WTC11 (cell line): Measurements from ENCODE around the gene AKTIP. TPM values are rescaled to one million over a fixed set of nuclear protein-coding genes. Genes with fewer than 3 reads are reported as not detected.
A peak's percentile ranks its signal among the peaks of the same experiment; 100 is the strongest.

Source experiments
- ATAC-seq: fragments of 200-7000 bp; cut with Tn5 transposase; 2 replicates; pipeline ENCODE4 v1.10.0; 2021; ENCODE audit warnings: mild to moderate bottlenecking, moderate library complexity
- CTCF ChIA-PET: fragments of 300-600 bp; sonication (Branson Sonifier 250); formaldehyde crosslinking; loops from one replicate; lab custom pipeline; 2021; ENCODE audit warnings: antibody characterized with exemption; lab: Charles Lee
- POLR2A ChIA-PET: fragments of 350-600 bp; sonication (Branson Sonifier 250); formaldehyde crosslinking; loops from one replicate; lab custom pipeline; 2021; ENCODE audit warnings: antibody characterized with exemption; lab: Charles Lee
- DNase-seq: peaks from one replicate; pipeline ENCODE4 v3.0.0; 2021; ENCODE audit warnings: low spot score
- H3K27ac Mint-ChIP-seq: 2 replicates; pipeline ENCODE4 v1.8.0; 2021; ENCODE audit warnings: mixed read lengths
- H3K27me3 Mint-ChIP-seq: 2 replicates; pipeline ENCODE4 v1.8.0; 2021; ENCODE audit warnings: low read depth, mild to moderate bottlenecking, moderate library complexity, mixed read lengths
- H3K36me3 Mint-ChIP-seq: 2 replicates; pipeline ENCODE4 v1.8.0; 2021; ENCODE audit warnings: mixed read lengths
- H3K4me1 Mint-ChIP-seq: 2 replicates; pipeline ENCODE4 v1.8.0; 2022; ENCODE audit warnings: mixed read lengths
- H3K4me3 Mint-ChIP-seq: 2 replicates; pipeline ENCODE4 v1.8.0; 2021; ENCODE audit warnings: mild to moderate bottlenecking, moderate library complexity, mixed read lengths
- H3K9me3 Mint-ChIP-seq: 2 replicates; pipeline ENCODE4 v1.8.0; 2021; ENCODE audit warnings: mixed read lengths
- AR ChIP-seq: fragments of 250-450 bp; sonication (Bioruptor Pico); IDR thresholded peaks from 2 replicates; pipeline ENCODE4 v1.9.0; 2021; ENCODE audit warnings: mild to moderate bottlenecking
- ARID4B ChIP-seq: sonication (generic); formaldehyde crosslinking; IDR thresholded peaks from 2 replicates; pipeline ENCODE4 v1.8.0; 2023; ENCODE audit warnings: missing genetic modification reagents, mild to moderate bottlenecking, borderline replicate concordance
- MYBL2 ChIP-seq: sonication (generic); formaldehyde crosslinking; IDR thresholded peaks from 2 replicates; pipeline ENCODE4 v1.8.1; 2023; ENCODE audit warnings: mild to moderate bottlenecking, moderate library complexity, missing genetic modification reagents
- NFE2L1 ChIP-seq: sonication (generic); formaldehyde crosslinking; IDR thresholded peaks from 2 replicates; pipeline ENCODE4 v1.8.1; 2023; ENCODE audit warnings: missing genetic modification reagents
- NR1H2 ChIP-seq: sonication (generic); formaldehyde crosslinking; IDR thresholded peaks from 2 replicates; pipeline ENCODE4 v1.9.0; 2021; ENCODE audit warnings: mild to moderate bottlenecking, moderate library complexity, missing genetic modification reagents
- OVOL2 ChIP-seq: fragments of 250-450 bp; sonication (Bioruptor Pico); IDR thresholded peaks from 2 replicates; pipeline ENCODE4 v1.9.0; 2021; ENCODE audit warnings: mild to moderate bottlenecking, borderline replicate concordance
- PRDM15 ChIP-seq: sonication (generic); formaldehyde crosslinking; IDR thresholded peaks from 2 replicates; pipeline ENCODE4 v1.8.0; 2022; ENCODE audit warnings: missing genetic modification reagents
- ZBTB43 ChIP-seq: sonication (generic); formaldehyde crosslinking; IDR thresholded peaks from 2 replicates; pipeline ENCODE4 v1.8.1; 2023; ENCODE audit warnings: mild to moderate bottlenecking, missing genetic modification reagents
- ZNF317 ChIP-seq: sonication (generic); formaldehyde crosslinking; IDR thresholded peaks from 2 replicates; pipeline ENCODE4 v1.8.1; 2023; ENCODE audit warnings: low read depth, mild to moderate bottlenecking, moderate library complexity, missing genetic modification reagents, borderline replicate concordance
- ZNF532 ChIP-seq: fragments of 250-450 bp; sonication (Bioruptor Pico); IDR thresholded peaks from 2 replicates; pipeline ENCODE4 v1.9.0; 2021; ENCODE audit warnings: mild to moderate bottlenecking, borderline replicate concordance
- total RNA-seq: library from RNA; stranded (reverse); gene quantifications from 3 replicates; pipeline ENCODE4 v1.2.3, GENCODE V29; 2021

AKTIP gene
- total RNA-seq, 1 experiment from 2014 or later = 19.9 TPM

- TF ChIP-seq ARID4B (CRISPR knock-in tag) (no peak), PRDM15 (CRISPR knock-in tag) (no peak), ZNF532 (CRISPR knock-in tag) (no peak)
Observed at GRCh38 chr16:53545433-53545832, 42.4 kb upstream of the AKTIP start (continued).

GRCh38 chr16:53542283-53542682 is 39.3 kb upstream of the AKTIP start:
- DNase-seq = peak; percentile 61
- Mint-ChIP-seq H3K36me3 (peaks cover 3% of the 10 kb centered on the region; the same call in 1 of the 2 replicates), H3K27ac (no peak overlapping the region), H3K9me3 (peaks cover 8% of the 10 kb centered on the region), H3K4me1 (peaks cover 27% of the 10 kb centered on the region), H3K4me3 (no peak overlapping the region), H3K27me3 (no peaks in the 10 kb centered on the region)
- ChIA-PET CTCF (interaction anchor here (0.7 kb wide), 1 partner anchor 32 kb away, joined by 4 read pairs; no protein-coding TSS in a partner anchor), POLR2A (no interaction called here)
- TF ChIP-seq ZNF317 (CRISPR knock-in tag) (no peak), OVOL2 (CRISPR knock-in tag) (no peak), NFE2L1 (no peak), NR1H2 (no peak), ZBTB43 (CRISPR knock-in tag) (no peak), MYBL2 (no peak), AR (CRISPR knock-in tag) (no peak)
- ATAC-seq = peak; percentile 83
